ENCODE data around the gene RFX4. TPM values are rescaled to one million over a fixed set of nuclear protein-coding genes. Genes with fewer than 3 reads are reported as not detected.

The RFX4 gene
- total RNA-seq (2014; rRNA removed; shearing (Covaris generic)): not detected in 2 replicates

DNA sequence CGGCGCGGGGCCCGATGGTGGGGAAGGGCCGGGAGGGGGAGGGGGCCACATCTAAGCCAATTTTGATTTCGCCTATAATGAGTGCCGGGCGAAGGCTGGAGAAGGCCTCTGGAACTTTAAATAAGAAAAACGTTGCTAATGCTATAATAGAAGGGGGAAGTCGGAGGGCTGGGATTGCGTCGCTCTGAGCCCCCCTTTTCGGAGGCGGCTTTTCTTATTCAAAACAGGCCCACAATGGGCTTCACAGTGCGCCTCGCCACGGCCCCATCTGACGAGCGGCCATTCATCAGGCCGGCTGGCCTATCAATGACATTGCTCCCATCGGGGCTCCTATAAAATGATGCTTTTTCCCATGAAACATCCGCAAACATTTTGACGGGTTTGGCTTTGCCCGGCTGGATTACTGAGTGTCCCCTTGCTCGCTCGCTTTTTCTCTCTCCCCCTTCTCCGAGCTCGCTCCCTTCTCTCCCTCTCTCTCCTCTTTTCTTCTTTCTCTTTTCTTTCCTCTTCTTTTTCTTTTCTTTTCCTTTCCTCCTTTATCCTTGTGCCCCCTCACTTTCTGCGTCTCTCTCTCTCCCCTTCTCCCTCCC lies at the start of gene RFX4:
Gene RFX4, plus strand, starts transcription at position 364 of the 590 bp plus-strand sequence. CDS start 317 bp downstream, outside the sequence.
- peak; percentile 35 for DNase-seq (ENCODE audit: low read depth)

DNA sequence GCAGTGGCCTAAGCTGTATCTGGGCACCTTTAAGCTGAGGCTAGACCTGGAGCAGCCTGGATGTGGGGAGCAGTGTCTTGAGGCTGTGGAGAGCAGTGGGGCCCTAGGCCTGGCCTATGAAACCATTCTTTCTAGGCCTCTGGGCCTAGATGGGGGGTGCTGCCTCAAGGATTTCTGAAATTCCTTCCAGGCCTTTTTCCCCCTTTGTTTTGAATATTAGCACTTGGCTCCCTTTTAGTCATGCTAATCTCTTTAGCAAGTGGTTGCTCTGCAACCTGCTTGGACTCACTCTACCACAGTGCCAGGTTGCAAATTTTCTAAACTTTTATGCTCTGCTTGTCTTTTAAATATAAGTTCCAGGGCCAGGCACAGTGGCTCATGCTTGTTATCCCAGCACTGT lies 41.6 kb upstream of the RFX4 start:
- DNase-seq (ENCODE audit: low read depth): no peak

DNA sequence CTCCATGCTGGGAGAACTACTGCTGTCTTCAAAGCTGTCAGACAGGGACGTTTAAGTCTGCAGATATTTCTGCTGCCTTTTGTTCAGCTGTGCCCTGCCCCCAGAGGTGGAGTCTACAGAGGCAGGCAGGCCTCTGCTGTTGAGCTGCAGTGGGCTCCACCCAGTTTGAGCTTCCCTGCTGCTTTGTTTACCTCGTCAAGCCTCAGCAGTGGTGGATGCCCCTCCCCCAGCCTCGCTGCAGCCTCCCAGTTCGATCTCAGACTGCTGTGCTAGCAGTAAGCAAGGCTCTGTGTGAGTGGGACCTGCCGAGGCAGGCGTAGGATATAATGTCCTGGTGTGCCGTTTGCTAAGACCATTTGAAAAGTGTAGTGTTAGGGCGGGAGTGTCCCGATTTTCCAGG lies 31.4 kb upstream of the RFX4 start:
- DNase-seq (ENCODE audit: low read depth): no peak

DNA sequence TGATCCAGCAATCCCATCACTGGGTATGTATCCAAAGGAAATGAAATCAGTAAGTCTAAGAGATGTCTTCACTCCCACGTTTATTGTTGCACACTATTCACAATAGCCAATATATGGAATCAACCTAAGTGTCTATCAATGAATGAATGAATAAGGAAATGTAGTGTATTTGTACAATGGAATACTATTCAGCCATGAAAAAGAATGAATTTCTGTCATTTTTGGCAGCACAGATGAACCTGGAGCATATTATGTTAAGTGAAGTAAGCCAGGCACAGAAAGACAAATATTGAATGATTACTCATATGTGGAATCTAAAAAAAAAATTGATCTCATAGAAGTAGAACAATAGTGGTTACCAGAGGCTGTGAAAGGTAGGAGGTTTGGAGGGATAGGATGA lies 30.6 kb upstream of the RFX4 start:
- DNase-seq (ENCODE audit: low read depth): no peak

DNA sequence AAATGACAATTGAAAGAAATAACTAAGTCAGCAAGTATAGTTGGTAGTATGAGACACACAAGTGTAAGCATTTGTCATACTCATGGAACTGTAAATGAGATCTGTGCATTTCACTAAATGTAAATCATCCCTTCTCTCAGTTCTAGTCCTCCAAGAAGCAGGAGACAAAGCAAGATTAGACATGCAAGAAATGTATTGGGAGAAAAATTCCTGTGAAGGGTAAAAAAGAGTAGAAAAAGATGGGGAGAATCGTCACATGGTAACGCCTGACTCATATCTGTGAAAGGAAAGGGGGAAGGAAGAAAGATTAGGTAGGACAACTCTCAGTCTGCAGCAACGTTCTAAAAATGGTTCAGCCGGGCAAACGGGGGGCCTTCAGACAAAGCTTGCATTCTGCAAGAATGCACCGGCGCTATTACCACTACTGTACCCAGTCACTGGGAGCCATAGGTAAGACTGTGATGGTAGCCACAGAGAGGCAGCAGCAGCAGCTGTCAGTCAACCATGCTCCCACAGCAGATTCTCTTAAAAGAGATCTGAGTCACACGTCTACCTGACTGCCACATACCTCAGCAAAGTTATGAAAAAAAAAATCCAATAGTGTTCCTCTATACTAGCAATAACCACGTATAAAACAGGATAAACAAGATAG lies 18.0 kb upstream of the RFX4 start:
- DNase-seq (ENCODE audit: low read depth): no peak

DNA sequence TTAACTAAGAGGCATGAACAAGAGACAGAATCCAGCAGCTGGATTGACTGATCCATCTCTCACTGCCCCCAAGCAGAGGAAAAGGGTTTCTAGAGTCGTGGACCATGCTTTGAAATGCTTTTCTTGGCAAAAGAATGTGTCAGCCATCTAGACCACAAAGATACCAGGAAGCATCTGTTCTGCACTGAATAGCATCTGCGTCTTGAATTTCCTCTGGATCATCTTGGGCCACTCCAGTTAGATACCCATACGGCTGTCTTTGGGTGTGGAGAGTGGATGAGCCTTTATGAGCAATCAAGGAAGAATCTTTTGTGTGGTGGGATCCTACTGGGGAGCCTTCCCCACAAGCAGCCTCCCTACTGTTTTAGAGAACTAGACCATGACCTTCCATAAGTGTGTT lies 16.0 kb upstream of the RFX4 start:
- DNase-seq (ENCODE audit: low read depth): peak; percentile 20

DNA sequence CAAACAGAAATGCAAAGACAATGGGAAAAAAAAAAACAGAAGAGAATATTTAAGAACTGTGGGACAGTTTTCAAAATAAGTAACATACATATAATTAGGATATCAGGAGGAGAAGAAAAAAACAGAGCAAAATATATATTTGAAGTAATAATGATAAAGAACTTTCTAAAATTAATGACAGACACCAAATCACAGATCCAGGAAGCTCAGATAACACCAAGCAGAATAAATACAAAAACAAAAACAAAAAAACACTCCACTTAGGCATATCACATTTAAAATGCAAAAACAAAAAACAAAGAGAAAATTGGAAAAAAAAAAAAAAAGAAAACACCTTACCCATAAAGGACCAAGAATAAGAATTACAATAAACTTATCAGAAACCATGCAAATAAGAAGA lies 9.6 kb upstream of the RFX4 start:
- no peak for DNase-seq (ENCODE audit: low read depth)

DNA sequence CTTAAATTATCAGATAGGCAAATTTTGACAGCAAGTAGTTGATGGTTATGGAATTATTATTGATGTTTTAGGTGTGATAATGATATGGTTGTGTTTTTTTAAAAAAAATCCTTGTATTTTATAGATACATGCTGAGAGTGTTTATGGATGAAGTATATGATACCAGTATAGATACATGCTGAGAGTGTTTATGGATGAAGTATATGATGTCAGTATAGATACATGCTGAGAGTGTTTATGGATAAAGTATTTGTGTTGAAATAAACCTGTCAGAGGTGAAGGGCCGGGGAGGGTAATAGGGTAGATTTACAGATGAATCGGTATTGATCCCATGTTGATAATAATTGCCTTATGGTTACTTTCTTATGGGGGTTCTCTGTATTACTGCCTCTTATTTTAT lies 6.0 kb upstream of the RFX4 start:
- no peak for DNase-seq (ENCODE audit: low read depth)

DNA sequence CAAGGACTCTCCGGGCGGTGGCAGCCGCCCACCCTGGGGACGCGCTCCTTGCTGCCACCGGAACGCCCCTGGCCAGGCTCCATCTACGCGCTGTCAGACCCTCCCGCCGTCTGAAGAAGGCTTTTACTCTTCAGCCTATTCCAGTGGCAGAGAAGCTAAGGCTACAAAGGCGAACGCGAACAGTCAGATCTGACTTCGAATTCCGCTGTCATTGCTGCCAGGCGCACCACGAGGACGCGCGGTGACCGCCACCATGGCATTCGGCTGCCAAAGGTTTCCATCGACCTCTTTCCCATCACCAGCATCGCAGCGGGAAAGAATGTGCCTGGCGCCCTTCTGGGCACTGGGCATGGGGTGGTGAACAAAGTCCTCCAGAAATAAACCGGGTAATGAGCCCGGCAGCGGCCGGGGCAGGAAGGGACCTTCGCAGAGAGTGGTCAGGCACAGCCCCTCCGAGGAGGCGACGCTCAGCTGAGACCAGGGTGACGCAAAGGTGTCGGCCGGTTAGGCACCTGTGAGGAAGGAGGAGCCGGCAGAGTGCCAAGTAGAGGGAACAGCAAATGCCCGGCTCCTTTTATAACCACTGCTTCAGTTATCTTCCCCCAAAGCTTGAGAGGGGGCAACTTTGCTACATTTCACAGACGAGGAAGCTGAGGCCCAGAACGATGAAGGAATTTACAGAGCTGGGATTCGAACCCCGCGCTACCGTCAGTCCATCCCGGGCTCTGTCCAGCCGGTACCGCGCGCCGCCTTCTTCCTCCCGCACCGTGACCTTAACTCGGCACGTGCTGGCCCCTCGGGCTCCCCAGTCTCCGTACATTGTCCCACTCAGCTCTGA lies 1.9 kb upstream of the RFX4 start:
- DNase-seq (ENCODE audit: low read depth): no peak

DNA sequence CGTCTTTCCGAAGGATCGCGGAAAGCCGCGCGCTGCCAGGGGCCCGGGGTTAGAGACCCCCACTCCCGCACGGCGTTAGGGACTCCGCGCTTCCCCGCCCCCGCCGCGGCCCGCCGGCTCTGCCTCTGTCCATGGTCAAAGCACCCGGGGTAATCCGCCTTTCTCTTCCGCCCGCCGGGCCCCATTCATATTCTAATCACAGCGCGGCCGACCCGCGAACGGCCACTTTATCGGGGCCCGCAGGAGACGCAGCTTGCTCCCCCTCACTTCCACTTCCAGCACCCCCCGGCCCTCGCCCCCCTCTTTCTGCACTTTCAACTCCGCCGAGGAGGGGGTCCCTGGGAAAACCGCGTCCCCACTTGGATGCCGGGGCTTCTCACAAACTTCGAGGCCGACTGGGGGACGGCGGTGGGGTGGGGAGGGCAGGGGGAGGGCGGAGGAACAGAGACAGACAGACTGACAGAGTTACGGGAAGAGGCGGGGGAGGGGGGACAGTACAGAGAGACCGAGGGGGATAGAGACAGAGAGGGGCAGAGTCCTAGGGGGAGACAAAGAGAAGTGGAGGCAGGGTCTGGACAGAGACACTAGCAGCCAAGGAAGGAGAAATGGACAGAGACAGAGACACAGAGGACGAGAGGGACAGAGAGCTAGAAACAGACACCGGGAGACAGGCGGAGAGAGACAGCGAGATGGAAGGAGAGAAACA lies 1.1 kb upstream of the RFX4 start:
- DNase-seq (ENCODE audit: low read depth): peak; percentile 33

DNA sequence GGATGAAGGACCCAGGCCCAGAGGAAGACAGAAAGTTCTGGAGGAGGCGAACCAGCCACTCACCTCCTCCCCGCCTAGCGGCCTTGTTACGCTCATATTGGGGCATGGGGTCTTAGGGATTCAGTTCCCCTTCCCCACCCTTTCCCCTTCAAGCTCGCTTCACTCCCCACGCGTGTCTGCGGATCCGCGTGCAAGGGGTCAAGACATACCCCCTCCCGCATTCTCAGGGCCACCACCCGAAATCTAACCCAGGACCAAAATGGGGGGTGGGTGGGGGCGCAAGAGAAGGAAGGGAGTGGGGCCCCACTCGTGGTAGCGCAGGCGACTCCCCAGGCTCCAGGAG lies 584 bp upstream of the RFX4 start:
- no peak for DNase-seq (ENCODE audit: low read depth)

DNA sequence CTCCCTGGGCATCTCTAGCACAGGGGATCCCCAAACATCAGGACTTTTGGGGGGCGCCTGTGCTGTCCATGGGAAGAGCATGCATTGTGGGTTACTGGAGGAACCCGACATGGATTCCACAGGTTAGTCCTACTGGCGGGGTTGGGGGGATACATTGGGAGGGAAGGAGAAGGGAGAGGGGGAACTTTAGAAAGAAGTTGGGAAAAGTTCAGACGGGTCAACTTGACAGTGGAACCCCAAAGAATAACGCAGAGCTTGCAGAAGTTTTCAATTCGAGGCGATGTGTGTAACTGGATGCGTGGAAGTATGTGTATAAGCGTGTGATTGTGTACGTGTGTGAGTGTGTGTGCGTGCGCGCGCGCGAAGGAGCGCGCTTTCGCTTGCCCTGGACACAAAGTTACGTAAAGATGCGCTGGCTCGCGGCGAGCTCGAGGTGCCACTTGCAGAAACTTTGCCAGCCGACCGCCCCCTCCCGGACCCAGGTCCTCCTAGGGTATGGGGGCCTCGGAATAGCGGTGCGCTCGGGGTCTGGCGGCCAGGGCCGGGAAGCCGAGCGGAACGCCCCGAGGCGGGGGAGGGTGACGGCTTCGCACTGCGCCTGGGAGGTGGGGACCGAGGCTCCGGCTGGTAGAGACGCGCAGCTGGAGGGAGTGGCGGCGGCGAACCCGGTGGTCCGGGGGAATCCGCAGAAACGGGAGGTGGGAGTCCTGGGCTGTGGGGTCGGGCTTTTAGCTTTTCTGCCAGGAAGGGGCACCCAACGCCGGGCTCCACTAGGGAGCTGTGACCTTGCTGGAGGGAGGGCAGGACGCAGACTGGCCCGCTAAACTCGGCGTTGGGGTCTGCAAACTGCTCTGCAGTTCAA lies 669 bp downstream of the RFX4 start:
- DNase-seq (ENCODE audit: low read depth): peak; percentile 62

DNA sequence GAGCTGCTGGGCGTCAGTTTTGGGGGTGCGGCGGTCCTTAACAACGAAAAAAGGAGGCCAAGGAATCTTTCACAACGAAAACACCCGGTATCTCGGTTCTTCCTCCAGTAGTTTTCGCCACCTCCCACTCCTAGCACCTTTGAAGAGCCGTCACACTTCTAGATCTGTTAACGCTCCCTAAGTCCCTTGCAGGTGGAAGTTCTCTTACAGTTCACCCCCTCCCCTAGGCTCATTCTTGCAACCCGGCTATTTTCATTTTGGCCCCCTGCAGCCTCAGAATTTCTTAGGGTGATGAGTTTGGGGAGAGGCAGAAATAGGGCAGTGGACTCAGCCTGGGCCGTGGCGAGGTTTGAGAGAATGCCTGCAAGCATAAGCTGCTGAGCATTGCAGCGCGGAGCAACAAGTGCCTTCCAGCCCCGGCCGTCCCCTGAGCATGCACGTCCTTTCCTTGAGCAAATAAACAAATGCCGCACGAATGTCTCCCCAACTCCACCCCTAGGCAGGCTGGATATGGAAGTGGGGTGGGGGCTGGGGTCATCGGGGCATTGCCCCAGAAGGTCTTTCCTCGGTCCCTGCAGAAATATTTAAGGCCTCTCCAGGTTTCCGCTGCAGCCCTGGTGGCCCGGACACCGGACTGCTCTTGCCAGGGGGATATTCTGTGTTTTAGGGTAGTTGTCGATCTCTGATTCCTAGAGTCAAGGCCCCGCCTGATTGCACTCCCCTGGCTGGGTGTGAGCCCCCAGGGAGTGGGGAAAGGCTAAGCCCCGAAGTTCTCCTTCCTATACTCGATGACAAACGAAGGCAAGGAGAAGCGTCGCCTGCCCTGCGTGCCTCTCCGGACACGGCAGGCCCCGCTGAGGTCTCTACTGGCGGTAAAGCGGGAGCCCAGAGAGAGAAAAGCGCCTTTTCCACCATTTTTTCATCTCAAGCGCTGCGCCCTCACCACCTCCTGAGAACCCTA lies 1.6 kb downstream of the RFX4 start:
- DNase-seq (ENCODE audit: low read depth): peak; percentile 39

DNA sequence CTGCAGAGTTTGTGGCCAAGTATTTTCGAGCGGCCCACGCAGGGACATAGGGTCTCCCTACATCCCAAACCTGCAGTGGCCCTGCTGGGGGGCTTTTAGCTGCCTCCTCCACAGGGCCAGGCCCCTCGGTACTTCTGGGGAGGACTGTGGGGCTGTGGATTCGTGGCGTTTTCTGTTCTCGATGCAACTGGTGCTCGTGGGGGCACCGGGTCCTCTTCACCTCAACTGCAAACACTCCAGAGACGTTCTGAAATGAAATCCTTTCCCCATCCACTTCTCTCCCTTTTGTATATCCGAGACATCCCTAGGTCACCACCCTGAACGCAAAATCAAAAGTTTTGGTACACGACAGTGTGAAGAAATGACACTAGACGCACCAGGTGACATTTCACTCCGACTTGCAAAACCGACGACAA lies 2.3 kb downstream of the RFX4 start:
- DNase-seq (ENCODE audit: low read depth): no peak

DNA sequence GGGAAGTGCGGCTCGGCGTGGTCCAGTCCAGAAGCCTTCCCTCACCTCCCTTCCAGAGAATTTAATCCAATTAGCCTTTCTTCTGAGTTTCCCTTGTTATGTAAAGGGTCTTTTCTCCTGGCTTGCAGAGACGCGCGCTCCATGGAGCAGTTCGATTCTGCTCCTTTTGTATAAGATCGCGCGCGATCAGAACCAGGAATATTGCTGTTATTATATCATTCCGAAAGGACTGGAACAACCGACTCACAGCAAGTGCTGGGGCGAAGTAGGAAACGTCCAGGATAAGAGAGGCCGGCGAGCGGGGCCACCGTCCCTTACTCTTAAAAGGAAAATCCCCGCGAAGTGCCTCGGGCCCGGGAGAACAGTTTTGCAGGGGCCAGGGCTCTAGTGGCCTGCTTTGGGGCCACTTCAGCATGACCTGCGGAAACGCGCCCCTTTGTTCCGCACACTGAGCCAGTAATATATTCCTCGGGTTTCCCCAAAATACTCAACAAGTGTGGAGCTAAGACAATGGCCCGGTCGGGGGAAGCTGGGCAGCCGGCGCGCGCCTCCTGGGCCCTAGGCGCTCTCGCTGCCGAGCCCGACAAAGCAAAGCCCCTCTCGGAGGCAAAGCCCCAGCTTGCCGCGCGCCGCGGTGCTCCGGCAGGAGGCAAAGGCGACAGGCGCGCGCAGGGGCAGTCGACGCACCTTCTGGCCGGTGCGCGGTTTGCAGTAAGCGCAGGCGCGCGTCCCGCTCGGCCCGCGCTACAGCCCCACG lies 2.9 kb downstream of the RFX4 start:
- peak; percentile 58 for DNase-seq (ENCODE audit: low read depth)

DNA sequence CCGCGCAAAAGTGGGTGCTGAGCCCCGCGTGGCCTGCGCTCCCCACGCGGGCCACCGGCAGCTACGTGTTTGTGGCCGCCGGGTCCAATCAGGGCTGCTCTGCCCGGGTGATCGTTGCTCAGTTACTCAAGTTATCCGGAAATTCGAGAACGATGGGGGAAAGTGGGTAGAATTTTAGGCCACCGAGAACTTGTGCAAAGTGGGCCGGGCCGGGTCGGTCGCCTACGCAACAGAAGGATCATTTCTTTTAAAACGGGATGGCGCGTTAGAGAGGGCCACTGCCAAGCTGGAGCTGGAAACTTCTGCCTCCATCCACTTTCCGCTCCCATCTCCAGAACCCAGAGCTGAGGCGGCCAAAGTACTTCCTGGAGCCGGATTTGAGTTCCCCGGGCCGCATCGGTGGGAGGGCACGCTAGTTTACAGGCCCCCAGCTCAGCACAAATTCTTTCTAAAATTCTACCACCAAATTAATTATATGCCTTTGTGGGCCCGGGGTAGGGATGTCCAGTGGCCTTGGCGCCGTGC lies 3.5 kb downstream of the RFX4 start:
- peak; percentile 40 for DNase-seq (ENCODE audit: low read depth)

DNA sequence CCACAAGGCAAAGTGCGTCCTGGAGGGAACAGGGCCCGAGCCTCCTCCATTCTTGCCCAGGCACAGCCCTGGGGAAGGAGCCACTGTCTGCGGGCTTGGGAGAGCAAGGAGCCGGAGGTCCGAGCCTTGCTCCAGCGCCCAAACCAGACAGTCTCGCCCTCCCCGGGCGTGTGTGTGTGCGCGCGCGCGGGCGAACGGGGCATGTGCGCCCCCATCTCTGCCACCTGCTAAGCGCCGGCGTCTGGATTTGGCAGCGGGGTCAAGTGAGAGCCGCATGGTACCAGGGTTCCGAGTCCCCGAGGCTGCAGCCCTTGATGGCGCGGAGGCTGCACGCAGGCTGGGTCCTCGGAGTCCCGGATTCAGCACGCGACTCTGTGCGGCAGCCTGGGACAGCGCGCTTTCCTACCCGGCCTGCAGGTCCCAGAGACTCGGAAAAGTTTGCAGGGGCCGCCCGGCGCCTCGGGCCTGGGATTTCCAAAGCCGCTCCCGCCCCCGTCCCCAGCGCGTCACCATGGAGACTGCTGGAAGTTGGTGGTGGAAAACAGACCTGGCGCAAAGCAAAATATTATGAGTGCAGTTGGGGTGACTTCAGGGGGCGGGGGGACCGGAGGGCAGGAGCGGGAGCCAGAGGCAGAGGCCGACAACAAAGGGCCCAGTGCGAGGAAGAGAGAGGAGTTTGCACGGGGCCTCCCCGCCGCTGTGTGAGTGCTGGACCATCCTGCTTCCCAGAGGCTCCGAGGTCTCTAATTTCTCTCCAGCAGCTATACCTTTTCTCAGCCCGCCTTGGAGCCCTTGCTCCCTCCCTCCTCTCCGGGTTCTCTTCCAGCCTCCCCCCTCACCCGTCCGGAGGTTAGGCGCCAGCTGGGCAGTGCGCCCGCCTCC lies 4.2 kb downstream of the RFX4 start:
- DNase-seq (ENCODE audit: low read depth): peak; percentile 42

DNA sequence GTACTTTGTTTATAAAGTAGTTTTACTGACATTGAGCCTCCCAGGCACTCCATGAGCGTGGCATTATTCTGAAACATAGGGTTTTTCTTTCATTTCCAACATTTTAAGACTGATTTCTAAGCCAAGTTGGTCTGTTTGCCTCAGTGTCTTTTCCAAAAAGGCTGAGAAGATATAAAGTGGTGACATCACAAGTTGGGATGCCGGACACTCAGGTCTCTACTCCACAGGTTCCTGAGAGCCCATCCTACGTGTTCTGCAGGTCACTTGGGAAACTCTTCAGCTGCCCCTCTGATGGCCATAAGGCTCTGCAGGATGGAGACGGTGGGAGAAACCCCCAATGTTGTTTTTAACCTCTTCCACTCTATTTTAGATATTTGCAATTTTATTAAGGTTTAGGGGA lies 6.0 kb downstream of the RFX4 start:
- no peak for DNase-seq (ENCODE audit: low read depth)
